ENCODE data around the gene CD28. TPM values are rescaled to one million over a fixed set of nuclear protein-coding genes. Genes with fewer than 3 reads are reported as not detected.
A peak's percentile ranks its signal among the peaks of the same experiment; 100 is the strongest.

The CD28 gene
- total RNA-seq, 1 donor from 2014 or later: 2.5 TPM

GRCh38 chr2:203718087-203718486 is 11.6 kb downstream of the CD28 start:
- Histone ChIP-seq H3K27me3 (no peaks in the 10 kb centered on the region), H3K27ac (no peak overlapping the region), H3K4me1 (peaks cover 13% of the 10 kb centered on the region), H3K4me3 (no peak overlapping the region), H3K9me3 (no peaks in the 10 kb centered on the region), H3K36me3 (no peaks in the 10 kb centered on the region)
- intact Hi-C loops (cut with DNase I): no loop called here
- no peak for DNase-seq
- TF ChIP-seq CTCF (IDR thresholded peaks at IDR 0.05): no peak
- ATAC-seq: peak; percentile 46

GRCh38 chr2:203719456-203720410 is 13.3 kb downstream of the CD28 start:
- ATAC-seq (no peak), DNase-seq (no peak)
- H3K9me3 ChIP-seq: no peaks in the 10 kb centered on the region
- H3K4me1 ChIP-seq: peaks cover 13% of the 10 kb centered on the region
- H3K4me3 ChIP-seq: no peak overlapping the region
- intact Hi-C loops (cut with DNase I): no loop called here
- H3K36me3 ChIP-seq: no peaks in the 10 kb centered on the region
- no peaks in the 10 kb centered on the region for H3K27me3 ChIP-seq
- no peak for TF ChIP-seq CTCF (IDR thresholded peaks at IDR 0.05)
- H3K27ac ChIP-seq: no peak overlapping the region

DNA sequence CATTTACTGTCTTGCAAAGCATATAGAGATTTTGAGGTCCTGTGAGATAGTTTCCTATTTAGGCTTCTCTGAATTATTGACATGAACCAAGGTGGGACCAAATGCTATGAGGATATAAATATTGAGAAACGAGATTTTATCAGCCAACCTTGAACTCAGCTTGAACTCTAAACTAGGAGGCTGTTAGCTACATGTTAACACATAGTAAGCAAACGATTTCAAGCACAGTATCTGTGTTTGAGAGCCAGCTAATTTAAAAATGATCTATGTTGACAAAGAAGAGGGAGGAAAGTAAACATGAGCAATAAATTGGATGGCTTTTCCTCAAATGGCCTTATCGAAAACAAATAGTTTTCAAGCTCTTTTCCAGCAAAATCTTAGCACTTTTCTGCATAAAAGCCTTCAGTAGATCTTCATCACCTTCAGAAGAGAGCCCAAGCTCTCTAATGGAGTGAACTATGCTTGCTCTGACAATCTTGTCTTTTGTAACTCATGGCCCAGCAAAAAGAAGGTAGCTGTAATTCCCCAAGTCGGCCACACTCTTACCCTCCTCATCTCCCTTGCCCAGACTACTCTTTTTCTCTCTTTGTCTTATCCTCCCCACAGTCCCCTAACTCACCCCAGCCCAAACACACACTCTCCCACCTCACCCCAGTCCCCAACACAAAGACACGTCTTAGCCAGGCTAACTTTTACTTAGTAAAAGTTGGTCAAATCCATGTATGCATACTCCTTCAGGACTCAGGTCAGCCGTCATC is 14.7 kb downstream of the CD28 start:
- ATAC-seq (no peak), DNase-seq (no peak)
- intact Hi-C loops (cut with DNase I): no loop called here
- H3K27me3 ChIP-seq: no peaks in the 10 kb centered on the region
- no peak overlapping the region for H3K27ac ChIP-seq
- H3K4me3 ChIP-seq: no peak overlapping the region
- no peak for TF ChIP-seq CTCF (IDR thresholded peaks at IDR 0.05)
- H3K36me3 ChIP-seq: no peaks in the 10 kb centered on the region
- peaks cover 13% of the 10 kb centered on the region for H3K4me1 ChIP-seq
- H3K9me3 ChIP-seq: no peaks in the 10 kb centered on the region

GRCh38 chr2:203721781-203722300 is 15.4 kb downstream of the CD28 start:
- H3K9me3 ChIP-seq: no peaks in the 10 kb centered on the region
- no peak for DNase-seq
- no peak for ATAC-seq
- no peak overlapping the region for H3K27ac ChIP-seq
- no peaks in the 10 kb centered on the region for H3K27me3 ChIP-seq
- H3K4me3 ChIP-seq: no peak overlapping the region
- no peak for TF ChIP-seq CTCF (IDR thresholded peaks at IDR 0.05)
- H3K36me3 ChIP-seq: no peaks in the 10 kb centered on the region
- H3K4me1 ChIP-seq: peaks cover 13% of the 10 kb centered on the region
- intact Hi-C loops (cut with DNase I): no loop called here

DNA sequence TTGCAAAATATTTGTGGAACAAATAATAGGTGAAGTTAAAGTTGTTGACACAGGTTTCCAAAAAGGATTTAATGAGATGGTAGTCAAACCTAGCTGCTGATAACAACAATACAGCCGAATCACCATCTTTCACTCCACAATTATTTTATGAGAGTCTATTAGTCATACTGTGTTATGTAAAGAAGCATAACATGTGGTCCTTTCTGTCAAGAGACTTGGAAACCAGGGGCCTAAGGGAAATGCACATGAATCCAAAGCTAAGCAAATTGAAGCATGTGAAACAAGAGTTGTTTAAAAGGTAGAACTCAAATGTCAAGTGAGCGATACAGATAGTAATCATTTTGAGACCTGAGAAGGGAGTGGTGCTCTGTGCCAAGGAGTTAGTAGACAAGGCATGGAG is 16.0 kb downstream of the CD28 start:
- Histone ChIP-seq H3K9me3 (no peaks in the 10 kb centered on the region), H3K36me3 (no peaks in the 10 kb centered on the region)
- TF ChIP-seq CTCF (IDR thresholded peaks at IDR 0.05): no peak

More for the DNA sequence above, 16.0 kb downstream of the CD28 start:
- H3K4me1 ChIP-seq: peaks cover 13% of the 10 kb centered on the region
- no peak for DNase-seq
- H3K27ac ChIP-seq: no peak overlapping the region
- no peaks in the 10 kb centered on the region for H3K27me3 ChIP-seq
- ATAC-seq: no peak
- no peak overlapping the region for H3K4me3 ChIP-seq
- intact Hi-C loops (cut with DNase I): no loop called here

Data from upper lobe of right lung (tissue), 1 donor.